A549 treated with DMSO at 1 μM for 4 hours (cell line): ENCODE data around the gene HSPH1. TPM values are rescaled to one million over a fixed set of nuclear protein-coding genes. Genes with fewer than 3 reads are reported as not detected.

Experiments
- total RNA-seq: library from RNA; stranded (reverse); fragments of 200-300 nt; extraction: Qiagen RNA extraction; gene quantifications from 5 replicates; pipeline ENCODE4 v1.2.3, GENCODE V29; 2022; ENCODE audit warnings: low read depth

The HSPH1 gene
- 68.3 to 143 TPM (median 134 TPM) in 5 replicates for total RNA-seq

DNA sequence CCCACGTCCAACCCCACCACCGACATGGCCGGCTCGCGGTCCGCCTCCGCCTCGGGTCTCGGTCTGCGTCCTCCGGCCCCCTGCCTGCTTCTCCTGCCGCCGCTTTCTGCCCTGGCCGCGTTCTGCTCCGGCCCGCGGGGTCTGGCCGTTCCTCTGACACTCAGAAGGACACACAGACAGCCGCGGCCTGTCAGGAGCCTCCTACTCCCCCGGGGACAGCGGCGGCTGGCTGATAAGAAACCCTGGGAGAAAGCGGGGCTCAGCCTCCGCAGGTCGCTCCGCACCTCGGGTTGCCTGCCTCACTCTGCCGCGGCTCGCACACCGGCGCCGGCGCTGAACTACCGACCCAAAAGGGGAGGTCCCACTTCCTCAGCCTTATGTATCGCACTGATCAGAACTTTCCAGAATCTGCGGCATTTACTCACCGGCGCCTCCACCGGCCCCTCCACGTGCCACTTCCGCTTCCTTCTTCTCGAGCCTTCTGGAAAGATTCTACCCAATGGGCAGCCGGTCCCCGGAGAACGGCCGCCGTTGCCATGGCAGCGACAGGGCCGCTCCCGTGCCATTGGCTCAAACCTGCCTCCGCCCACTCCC is at the start of gene HSPH1:
Gene HSPH1, minus strand, starts transcription at position 348 of the 594 bp plus-strand sequence. Its CDS starts 322 bp downstream, at position 26.

DNA sequence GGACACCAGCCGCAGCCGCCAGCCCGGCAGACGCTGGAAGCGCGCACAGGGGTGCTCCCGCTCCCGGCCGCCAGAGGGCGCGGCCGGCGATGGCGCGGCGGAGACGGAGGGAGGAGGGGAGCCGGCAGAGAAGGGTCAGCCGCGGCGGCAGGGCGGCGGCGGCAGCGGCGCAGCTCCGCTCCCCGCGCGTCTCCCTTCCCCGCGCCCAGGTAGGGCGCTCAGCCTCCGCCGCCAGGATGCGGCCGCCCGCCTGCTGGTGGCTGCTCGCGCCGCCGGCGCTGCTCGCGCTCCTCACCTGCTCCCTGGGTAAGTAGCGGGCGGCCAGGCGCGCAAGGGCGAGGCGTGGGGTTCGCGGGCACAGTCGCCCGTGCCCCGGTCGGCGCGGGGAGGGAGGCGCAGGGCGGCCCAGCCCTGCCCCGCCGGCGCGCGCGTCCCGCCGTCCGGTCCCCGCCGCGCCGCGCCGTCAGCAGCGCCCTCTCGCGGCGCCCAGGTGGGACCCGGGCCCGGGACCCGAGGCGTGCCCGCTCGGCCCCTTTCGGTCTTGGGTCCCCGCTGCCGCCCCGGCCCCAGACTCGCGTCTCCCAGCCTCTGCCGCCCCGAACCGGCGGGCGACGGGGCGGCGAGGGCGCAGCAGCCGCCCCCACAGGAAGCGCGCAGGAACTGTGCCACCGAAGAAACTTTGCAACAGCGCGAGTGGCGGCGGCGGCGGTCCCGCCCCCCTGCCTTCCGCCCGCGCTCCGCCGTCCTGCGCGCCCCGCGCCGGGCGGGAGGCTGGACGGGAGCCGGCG is 38.3 kb upstream of the HSPH1 start, which contains the start of gene B3GLCT:
Gene B3GLCT, plus strand, starts transcription at position 127 of the 788 bp plus-strand sequence. Its CDS starts 110 bp downstream, at position 237.

Other genes with a start within 250 kb of the HSPH1 start
- gene TEX26, start 229.2 kb downstream of the HSPH1 start, total RNA-seq: not detected in 5 replicates
- 4.8 to 6.2 TPM (median 5.4 TPM) in 5 replicates for gene B3GLCT, start 38.1 kb upstream of the HSPH1 start, total RNA-seq